ENCODE measurements around the gene TCF7. TPM values are rescaled to one million over a fixed set of nuclear protein-coding genes. Genes with fewer than 3 reads are reported as not detected.

Gene TCF7
- total RNA-seq, 4 donors from 2014 or later, result 0.98 to 6.6 (median 2.6) TPM

DNA sequence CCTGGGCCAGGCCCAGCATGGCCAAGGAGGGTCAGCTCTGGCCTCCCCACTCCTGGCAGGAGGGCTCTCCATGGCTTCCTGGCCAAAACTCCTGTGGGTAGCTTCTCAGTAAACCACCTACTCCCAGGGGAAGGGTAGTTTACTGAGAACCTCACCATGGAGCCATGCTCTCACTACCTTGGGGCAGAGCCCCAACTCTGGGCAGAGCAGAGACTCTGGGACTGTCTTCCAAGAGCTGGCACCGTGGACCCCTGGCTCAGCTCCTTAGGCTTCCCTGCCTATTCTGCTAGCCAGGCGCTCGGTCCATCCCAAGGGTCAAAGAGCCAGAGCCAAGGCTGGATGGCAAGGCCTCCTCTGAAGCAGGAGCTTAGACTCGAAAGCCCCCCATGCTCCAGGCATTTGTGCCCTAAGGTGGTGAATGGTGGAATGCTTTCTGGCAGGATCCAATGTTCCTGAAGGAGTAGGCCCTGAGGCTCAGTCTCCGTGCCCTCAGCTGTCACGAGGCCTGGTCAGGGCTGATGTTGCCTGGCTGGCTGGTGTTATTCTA is 19.6 kb downstream of the TCF7 start:
- TF ChIP-seq, protein P1, sequence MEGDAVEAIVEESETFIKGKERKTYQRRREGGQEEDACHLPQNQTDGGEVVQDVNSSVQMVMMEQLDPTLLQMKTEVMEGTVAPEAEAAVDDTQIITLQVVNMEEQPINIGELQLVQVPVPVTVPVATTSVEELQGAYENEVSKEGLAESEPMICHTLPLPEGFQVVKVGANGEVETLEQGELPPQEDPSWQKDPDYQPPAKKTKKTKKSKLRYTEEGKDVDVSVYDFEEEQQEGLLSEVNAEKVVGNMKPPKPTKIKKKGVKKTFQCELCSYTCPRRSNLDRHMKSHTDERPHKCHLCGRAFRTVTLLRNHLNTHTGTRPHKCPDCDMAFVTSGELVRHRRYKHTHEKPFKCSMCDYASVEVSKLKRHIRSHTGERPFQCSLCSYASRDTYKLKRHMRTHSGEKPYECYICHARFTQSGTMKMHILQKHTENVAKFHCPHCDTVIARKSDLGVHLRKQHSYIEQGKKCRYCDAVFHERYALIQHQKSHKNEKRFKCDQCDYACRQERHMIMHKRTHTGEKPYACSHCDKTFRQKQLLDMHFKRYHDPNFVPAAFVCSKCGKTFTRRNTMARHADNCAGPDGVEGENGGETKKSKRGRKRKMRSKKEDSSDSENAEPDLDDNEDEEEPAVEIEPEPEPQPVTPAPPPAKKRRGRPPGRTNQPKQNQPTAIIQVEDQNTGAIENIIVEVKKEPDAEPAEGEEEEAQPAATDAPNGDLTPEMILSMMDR (IDR thresholded peaks at IDR 0.05; ENCODE audit: low read depth), result no peak

DNA sequence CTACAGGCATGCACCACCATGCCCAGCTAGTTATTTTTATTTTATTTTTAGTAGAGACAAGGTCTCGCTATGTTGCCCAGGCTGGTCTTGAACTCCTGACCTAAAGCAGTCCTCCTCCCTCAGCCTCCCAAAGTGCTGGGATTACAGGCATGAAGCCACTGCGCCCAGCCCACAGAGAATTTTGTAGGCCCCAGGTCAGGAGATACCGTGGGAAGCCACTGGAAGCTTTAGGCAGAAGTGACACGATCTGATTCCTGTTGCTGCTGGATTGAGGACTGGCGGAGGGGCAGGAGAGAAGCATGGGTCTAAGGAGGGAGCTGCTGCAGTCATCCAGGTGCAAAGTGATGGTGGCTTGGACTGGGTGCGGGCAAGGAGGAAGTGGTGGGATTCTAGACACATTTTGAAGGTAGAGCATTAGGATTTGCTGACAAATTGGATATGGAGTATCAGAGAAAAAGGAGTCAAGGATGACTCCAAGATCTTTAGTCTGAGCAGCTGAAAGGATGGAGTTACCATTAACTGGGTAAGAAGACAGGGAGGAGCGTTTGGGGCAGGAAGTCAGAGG is 20.7 kb downstream of the TCF7 start:
- TF ChIP-seq, protein P1 (IDR thresholded peaks at IDR 0.05; ENCODE audit: low read depth), result no peak

DNA sequence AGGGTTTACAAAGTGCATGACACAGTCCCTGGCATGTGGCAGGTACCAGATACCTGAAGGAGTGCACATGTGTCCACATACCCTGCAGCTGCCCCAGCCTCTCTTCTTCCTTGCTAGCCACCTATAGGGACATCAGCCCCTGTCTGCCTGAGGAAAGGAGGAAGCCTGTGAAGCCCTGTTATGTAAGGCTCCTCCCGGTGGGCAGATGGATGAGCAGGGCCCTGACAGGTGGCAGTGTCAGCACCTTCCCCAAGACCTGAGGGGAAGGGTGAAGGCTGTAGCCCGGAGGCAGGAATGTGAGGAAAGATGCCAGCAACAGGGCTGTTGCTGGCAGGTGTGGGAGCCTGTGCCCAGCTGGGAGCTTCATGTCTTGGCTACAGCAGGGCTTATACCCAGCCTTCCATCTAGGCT is 21.7 kb downstream of the TCF7 start:
- TF ChIP-seq, protein P1 (IDR thresholded peaks at IDR 0.05; ENCODE audit: low read depth), result no peak

DNA sequence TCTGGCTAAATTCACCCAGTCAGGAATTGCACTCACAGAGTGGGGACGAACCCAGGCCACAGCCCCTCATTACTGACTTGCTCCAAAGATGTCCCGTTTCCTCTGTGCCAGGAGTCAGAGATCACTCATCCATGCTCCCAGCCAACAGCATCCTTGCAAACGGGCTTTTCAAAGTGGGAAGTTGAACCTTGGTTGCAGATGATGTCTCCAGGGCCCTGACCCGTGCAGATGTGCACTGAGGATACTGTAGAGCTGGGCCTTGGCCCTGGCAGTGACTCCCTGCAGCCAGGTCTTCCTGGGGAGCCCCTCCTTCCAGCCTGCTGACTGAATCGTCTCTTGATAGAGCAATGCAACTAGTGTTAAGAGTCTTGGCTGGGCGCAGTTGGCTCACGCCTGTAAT is 22.3 kb downstream of the TCF7 start:
- TF ChIP-seq, protein P1 (IDR thresholded peaks at IDR 0.05; ENCODE audit: low read depth), result no peak

DNA sequence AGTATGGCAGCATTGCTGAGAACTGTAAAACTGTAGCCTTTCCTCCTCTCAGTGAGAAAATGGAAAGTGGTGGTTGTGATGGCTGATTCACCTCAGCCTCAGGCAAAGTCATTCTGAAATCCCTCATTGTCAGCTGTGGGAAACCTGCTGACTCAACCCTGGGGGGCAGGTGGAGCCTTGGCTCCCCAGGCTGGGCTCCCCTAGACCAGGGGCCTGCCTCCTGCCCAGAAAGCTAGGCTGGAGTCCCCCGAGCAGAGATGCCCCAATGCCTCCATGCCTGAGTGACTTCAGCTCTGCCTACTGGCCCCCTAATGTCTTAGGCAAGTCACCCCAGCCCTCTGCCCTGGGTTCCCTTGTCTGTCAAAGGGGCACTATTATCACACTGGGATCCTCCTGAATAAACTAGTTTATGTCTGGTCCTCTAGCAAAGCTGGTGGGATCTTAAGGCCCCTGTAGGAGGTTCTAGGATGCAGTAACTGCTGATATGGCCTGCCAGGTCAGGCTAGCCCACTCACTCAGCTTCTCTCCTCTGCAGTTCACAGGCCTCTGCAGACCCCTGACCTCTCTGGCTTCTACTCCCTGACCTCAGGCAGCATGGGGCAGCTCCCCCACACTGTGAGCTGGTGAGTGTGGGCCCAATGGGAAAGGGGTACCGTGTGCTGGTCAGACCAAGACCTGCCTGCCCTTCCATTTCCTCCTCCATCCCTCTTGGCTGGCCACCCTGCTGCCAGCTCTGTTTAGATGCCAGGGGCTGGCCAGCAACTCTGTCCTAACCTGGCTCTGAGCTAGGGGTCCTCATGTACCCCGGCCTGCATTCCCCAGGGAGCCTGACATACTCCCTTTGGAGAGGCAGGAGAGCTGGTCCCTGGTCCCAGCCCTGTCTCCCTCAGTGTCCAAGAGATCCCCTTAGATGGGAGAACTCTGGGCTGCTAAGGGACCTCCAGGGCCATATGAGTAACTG is 24.2 kb downstream of the TCF7 start:
- TF ChIP-seq, protein P1 (IDR thresholded peaks at IDR 0.05; ENCODE audit: low read depth), result no peak

DNA sequence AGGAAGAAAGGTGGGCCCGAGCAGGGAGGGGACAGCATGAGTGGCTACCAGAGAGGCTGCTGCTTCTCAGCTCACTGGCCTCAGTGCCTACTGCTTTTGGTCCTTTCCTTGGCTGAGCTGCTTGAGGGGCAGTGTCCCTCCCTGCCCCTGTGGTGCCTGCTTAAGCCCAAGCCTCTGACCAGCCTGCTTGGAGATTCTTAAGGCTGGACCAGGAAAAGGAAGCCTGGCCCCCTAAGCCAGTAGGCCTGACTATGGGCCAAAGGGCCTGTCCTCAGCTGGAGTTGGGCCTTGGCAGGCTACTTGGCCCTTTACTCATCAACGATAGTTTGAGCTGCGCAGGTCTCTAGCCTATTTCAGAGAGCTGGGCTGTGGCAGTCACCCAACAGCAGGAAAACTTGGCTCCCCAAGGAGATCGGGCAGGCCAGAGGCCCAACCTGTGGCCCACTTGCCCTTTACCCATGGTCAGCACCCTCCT is 24.9 kb downstream of the TCF7 start:
- TF ChIP-seq, protein P1 (IDR thresholded peaks at IDR 0.05; ENCODE audit: low read depth), result no peak

DNA sequence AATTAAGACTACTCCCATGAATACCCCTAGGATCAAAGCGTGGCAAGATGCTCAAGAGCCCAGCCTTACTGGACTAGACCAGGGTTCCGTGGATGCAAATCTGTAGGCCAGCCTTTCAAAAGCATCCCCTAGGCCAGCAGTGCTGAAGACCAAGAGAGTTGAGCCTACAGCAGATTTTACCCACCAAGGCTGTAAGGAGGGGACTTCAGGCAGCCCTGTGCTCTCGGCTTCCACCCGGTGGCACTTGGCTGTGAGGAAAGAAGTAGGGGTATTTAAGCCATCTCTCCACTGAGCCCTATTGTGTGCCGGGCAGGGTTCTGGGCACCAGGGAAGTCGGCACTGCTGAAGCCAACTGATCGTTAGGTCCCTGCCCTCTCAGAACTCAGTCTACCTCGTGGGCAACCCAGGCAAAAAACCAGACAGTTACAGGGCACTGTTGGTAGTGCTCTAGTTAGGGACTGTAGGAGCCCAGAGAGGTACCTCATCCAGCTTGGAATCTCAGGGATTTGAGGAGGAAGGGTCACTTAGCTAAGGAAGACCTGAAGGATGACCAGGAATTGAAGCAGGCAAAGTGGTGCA is 25.5 kb downstream of the TCF7 start:
- TF ChIP-seq, protein P1 (IDR thresholded peaks at IDR 0.05; ENCODE audit: low read depth), result no peak

All from subcutaneous adipose tissue (tissue), 4 donors.